ENCODE results near the gene PLPPR5. TPM values are rescaled to one million over a fixed set of nuclear protein-coding genes. Genes with fewer than 3 reads are reported as not detected.

Gene PLPPR5
- total and polyA plus RNA-seq, 9 of the 15 experiments (the other 6 are each of a cell fraction or from before 2014, with no cell fraction given) = not detected

DNA sequence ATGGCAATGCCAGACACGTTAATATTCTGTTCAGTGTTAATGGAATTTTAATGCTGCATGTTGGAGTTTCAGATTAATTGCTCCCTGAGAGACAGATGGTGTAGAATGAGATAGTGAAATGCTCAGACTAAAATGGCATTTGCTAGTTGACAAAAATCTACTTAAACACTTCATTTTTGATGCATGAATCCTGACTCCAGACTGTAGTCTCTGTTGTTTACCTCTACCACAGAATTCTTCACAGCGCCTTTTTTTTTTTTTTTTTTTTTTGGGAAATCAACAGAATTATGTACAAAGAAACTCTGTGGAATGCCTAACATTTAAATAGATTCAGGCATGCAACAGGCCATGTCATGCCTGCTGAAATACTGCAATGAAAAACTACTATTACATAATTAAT, 111.3 kb downstream of the PLPPR5 start:
- Histone ChIP-seq H3K4me2 (ENCODE audit: insufficient read depth, low read length) (no peak overlapping the region), H2AFZ (ENCODE audit: low read depth, low read length) (no peak overlapping the region), H3K4me3 (no peak overlapping the region), H3K4me1 (replicated peaks in 1 of 2; ENCODE audit: control insufficient read depth in 2 of 2, insufficient read depth in 2 of 2, low read length in 2 of 2) (no peaks in the 10 kb centered on the region), H3K9me3 (replicated peaks; ENCODE audit: control insufficient read depth, insufficient read depth, low read depth, low read length) (no peaks in the 10 kb centered on the region), H3K9ac (ENCODE audit: insufficient read depth in 1 of 2, low read depth in 2 of 2, low read length in 2 of 2) (no peak overlapping the region), H4K20me1 (replicated peaks; ENCODE audit: control insufficient read depth, insufficient read depth, low read length) (no peaks in the 10 kb centered on the region), H3K79me2 (ENCODE audit: control insufficient read depth, insufficient read depth, low read length) (no peaks in the 10 kb centered on the region), H3K27me3 (ENCODE audit: control insufficient read depth in 2 of 2, insufficient read depth in 2 of 2, low read length in 2 of 2) (no peaks in the 10 kb centered on the region), H3K27ac (ENCODE audit: extremely low read depth, low read depth, low read length) (no peak overlapping the region), H3K36me3 (ENCODE audit: control insufficient read depth, insufficient read depth, low read length) (no peaks in the 10 kb centered on the region), H3K9me1 (ENCODE audit: control insufficient read depth, insufficient read depth, low read length) (no peaks in the 10 kb centered on the region)
- intact Hi-C loops (cut with micrococcal nuclease) = no loop called here
- in situ Hi-C loops (cut with MboI) = no loop called here
- WGBS (ENCODE audit: insufficient coverage, low coverage, missing lambda C conversion rate) = 0% methylated on average over 1 of the region's 2 CpGs
- ChIA-PET CTCF (ENCODE audit: low intra/inter-chr PET ratio) (no interaction called here), POLR2A (no interaction called here)
- no peak for TF ChIP-seq ZFPM2 (CRISPR knock-in tag; IDR thresholded peaks at IDR 0.05)
- TF ChIP-seq CHD2 (IDR thresholded peaks at IDR 0.05; ENCODE audit: low read depth, low read length) = no peak
- TF ChIP-seq ZNF311 (CRISPR knock-in tag; IDR thresholded peaks at IDR 0.05) = no peak
- no peak for TF ChIP-seq NR2C1 (IDR thresholded peaks at IDR 0.05)
- no peak for TF ChIP-seq NR2C1 (tag; IDR thresholded peaks at IDR 0.05)
- TF ChIP-seq SLC30A9 (CRISPR knock-in tag; IDR thresholded peaks at IDR 0.05) = no peak
- TF ChIP-seq MYC (IDR thresholded peaks at IDR 0.05; ENCODE audit: low read depth, low read length) = no peak
- no peak for TF ChIP-seq MYC (CRISPR knock-in tag; IDR thresholded peaks at IDR 0.05; ENCODE audit: borderline replicate concordance, low read depth)
- ATAC-seq (no peak), DNase-seq (ENCODE audit: extremely low read depth in 1 of 4, low spot score in 3 of 4) (no peak), FAIRE-seq (no peak)
- no TSS peak for BruUV-seq (replicated peaks)

DNA sequence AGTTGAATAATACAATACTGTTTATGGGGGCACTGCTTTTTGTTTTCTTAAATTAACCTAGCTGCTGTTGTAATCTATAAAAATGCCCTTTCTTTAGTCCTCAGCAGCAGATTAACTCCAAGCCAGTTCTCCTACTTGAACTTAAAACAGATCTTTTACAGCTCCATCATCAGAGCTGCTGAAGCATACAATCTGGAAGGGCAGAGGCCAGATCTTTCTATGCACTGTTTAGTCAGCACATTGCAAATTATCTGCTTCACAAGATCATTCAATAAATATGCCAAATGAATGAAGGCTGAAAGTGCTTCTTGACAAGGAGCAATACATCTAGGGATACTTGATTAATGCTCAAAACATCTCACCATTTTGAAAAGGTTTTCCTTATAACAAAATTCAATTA, 115.8 kb downstream of the PLPPR5 start:
- intact Hi-C loops (cut with micrococcal nuclease) = no loop called here
- ChIA-PET CTCF (ENCODE audit: low intra/inter-chr PET ratio) (no interaction called here), POLR2A (no interaction called here)
- DNase-seq (ENCODE audit: extremely low read depth in 1 of 4, low spot score in 3 of 4) (no peak), FAIRE-seq (no peak), ATAC-seq (no peak)
- no peak overlapping the region for H2AFZ ChIP-seq (ENCODE audit: low read depth, low read length)
- BruUV-seq (replicated peaks) = no TSS peak
- H3K4me2 ChIP-seq (ENCODE audit: insufficient read depth, low read length) = no peak overlapping the region
- no peaks in the 10 kb centered on the region for H3K36me3 ChIP-seq (ENCODE audit: control insufficient read depth, insufficient read depth, low read length)
- H3K9me1 ChIP-seq (ENCODE audit: control insufficient read depth, insufficient read depth, low read length) = no peaks in the 10 kb centered on the region
- H3K4me3 ChIP-seq = no peak overlapping the region
- in situ Hi-C loops (cut with MboI) = no loop called here
- H3K4me1 ChIP-seq (replicated peaks in 1 of 2; ENCODE audit: control insufficient read depth in 2 of 2, insufficient read depth in 2 of 2, low read length in 2 of 2) = no peaks in the 10 kb centered on the region
- no peak overlapping the region for H3K27ac ChIP-seq (ENCODE audit: extremely low read depth, low read depth, low read length)
- no peaks in the 10 kb centered on the region for H3K79me2 ChIP-seq (ENCODE audit: control insufficient read depth, insufficient read depth, low read length)
- no peaks in the 10 kb centered on the region for H3K9me3 ChIP-seq (replicated peaks; ENCODE audit: control insufficient read depth, insufficient read depth, low read depth, low read length)
- no peak overlapping the region for H3K9ac ChIP-seq (ENCODE audit: insufficient read depth in 1 of 2, low read depth in 2 of 2, low read length in 2 of 2)
- no peaks in the 10 kb centered on the region for H3K27me3 ChIP-seq (ENCODE audit: control insufficient read depth in 2 of 2, insufficient read depth in 2 of 2, low read length in 2 of 2)
- no peaks in the 10 kb centered on the region for H4K20me1 ChIP-seq (replicated peaks; ENCODE audit: control insufficient read depth, insufficient read depth, low read length)
- TF ChIP-seq GATAD2A (IDR thresholded peaks at IDR 0.05) (no peak), SMARCA5 (IDR thresholded peaks at IDR 0.05) (no peak), ZNF408 (CRISPR knock-in tag; IDR thresholded peaks at IDR 0.05; ENCODE audit: low read depth) (no peak), CBFA2T3 (IDR thresholded peaks at IDR 0.05) (no peak), RNF2 (IDR thresholded peaks at IDR 0.05) (no peak), XRCC5 (IDR thresholded peaks at IDR 0.05; ENCODE audit: low read depth, low read length) (no peak), ID3 (CRISPR knock-in tag; IDR thresholded peaks at IDR 0.05) (no peak), ID3 (tag; IDR thresholded peaks at IDR 0.05) (no peak), POLR2B (IDR thresholded peaks at IDR 0.05; ENCODE audit: low read depth, partially characterized antibody) (no peak)
- TF ChIP-seq, protein P1, sequence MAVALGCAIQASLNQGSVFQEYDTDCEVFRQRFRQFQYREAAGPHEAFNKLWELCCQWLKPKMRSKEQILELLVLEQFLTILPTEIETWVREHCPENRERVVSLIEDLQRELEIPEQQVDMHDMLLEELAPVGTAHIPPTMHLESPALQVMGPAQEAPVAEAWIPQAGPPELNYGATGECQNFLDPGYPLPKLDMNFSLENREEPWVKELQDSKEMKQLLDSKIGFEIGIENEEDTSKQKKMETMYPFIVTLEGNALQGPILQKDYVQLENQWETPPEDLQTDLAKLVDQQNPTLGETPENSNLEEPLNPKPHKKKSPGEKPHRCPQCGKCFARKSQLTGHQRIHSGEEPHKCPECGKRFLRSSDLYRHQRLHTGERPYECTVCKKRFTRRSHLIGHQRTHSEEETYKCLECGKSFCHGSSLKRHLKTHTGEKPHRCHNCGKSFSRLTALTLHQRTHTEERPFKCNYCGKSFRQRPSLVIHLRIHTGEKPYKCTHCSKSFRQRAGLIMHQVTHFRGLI (CRISPR knock-in tag; IDR thresholded peaks at IDR 0.05) = no peak
